Measurements from ENCODE around the gene COX19.

The COX19 gene

GRCh38 chr7:1016577-1017531 is 41.5 kb upstream of the COX19 start:
- Mint-ChIP-seq H3K27me3 (no peaks in the 10 kb centered on the region), H3K36me3 (ENCODE audit: insufficient read depth) (peaks cover 4% of the 10 kb centered on the region), H3K4me3 (no peak overlapping the region), H3K9me3 (no peaks in the 10 kb centered on the region), H3K27ac (ENCODE audit: low read depth) (no peak overlapping the region), H3K4me1 (peaks cover 8% of the 10 kb centered on the region)
- DNase-seq (ENCODE audit: low spot score in 2 of 2), result no peak
- no peak for ATAC-seq (replicated peaks; ENCODE audit: extremely low read depth, poor library complexity, severe bottlenecking)

- Mint-ChIP-seq H3K27me3 (no peaks in the 10 kb centered on the region), H3K9me3 (peaks cover 7% of the 10 kb centered on the region), H3K4me3 (no peak overlapping the region), H3K27ac (ENCODE audit: low read depth) (no peak overlapping the region), H3K4me1 (peaks cover 22% of the 10 kb centered on the region), H3K36me3 (ENCODE audit: insufficient read depth) (peaks cover 10% of the 10 kb centered on the region)
- DNase-seq (ENCODE audit: low spot score in 2 of 2) (no peak), ATAC-seq (replicated peaks; ENCODE audit: extremely low read depth, poor library complexity, severe bottlenecking) (no peak)
Measured at GRCh38 chr7:1015196-1016121, 40.1 kb upstream of the COX19 start.

GRCh38 chr7:1014681-1015080 is 39.3 kb upstream of the COX19 start:
- Mint-ChIP-seq H3K27me3 (no peaks in the 10 kb centered on the region), H3K9me3 (peaks cover 7% of the 10 kb centered on the region), H3K4me1 (peaks cover 23% of the 10 kb centered on the region), H3K4me3 (no peak overlapping the region), H3K36me3 (ENCODE audit: insufficient read depth) (peaks cover 13% of the 10 kb centered on the region), H3K27ac (ENCODE audit: low read depth) (no peak overlapping the region)
- ATAC-seq (replicated peaks; ENCODE audit: extremely low read depth, poor library complexity, severe bottlenecking) (no peak), DNase-seq (ENCODE audit: low spot score in 2 of 2) (no peak)

DNA sequence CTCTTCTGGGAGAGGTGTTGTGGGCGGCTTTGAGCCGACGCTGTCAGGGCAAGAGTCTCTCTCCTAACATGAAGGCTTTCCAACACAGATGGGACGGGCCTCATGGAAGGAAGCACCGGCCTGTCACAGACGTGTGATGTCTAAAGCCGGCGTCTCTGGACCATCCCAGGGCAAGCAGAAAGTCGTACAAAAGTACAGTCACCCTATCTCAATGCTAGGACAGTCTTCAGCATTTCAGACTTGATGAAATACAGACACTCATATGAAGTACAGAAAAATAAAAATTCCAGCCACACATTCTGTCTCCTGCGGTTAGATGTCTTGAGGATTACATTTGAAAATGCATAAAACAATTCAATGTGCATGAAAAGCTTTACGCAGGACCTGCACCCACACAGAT is 38.2 kb upstream of the COX19 start:
- no peak for DNase-seq (ENCODE audit: low spot score in 2 of 2)
- H3K27me3 Mint-ChIP-seq, result no peaks in the 10 kb centered on the region
- peaks cover 14% of the 10 kb centered on the region for H3K36me3 Mint-ChIP-seq (ENCODE audit: insufficient read depth)
- peaks cover 7% of the 10 kb centered on the region for H3K9me3 Mint-ChIP-seq
- H3K4me3 Mint-ChIP-seq, result no peak overlapping the region
- peaks cover 23% of the 10 kb centered on the region for H3K4me1 Mint-ChIP-seq
- ATAC-seq (replicated peaks; ENCODE audit: extremely low read depth, poor library complexity, severe bottlenecking), result no peak
- no peak overlapping the region for H3K27ac Mint-ChIP-seq (ENCODE audit: low read depth)

- no peak overlapping the region for H3K27ac Mint-ChIP-seq (ENCODE audit: low read depth)
- no peaks in the 10 kb centered on the region for H3K27me3 Mint-ChIP-seq
Measured at GRCh38 chr7:1012716-1013095, 37.4 kb upstream of the COX19 start.

DNA sequence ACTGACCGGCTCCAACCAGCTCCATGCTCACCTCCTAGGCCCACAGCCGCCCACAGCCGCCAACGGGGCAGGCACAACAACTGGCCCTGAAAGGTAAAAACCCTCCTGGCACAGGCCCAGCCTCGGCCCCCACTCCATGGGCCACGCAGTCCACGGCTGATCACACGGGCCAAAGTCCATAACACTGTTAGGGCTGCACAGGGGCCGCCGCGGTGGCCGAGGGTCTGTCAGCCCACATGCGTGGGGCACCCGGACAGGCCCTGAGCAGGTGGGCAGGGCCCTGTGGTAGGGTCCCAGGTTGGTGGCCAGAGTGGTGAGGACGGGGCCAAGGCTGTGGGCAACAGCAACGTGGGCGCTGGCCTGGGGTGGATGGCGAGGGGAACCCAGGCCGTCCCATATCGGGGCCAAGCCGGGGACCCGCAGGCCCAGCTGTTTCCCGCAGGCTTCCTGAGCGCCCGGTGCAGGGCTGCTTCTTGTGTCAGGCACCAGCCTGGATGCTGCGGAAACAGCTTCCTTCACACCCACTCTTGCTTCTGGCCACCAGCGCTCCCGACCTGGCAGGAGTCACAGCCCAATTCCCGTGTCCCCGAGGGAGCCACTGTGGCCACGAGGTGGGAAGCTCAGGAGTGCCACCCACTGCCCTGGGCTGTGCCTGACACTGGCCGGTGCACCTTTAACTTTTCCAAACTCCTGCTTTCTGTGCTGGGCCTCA is 36.8 kb upstream of the COX19 start:
- H3K27ac Mint-ChIP-seq (ENCODE audit: low read depth), result peak overlapping the region; percentile 94
- ATAC-seq (replicated peaks; ENCODE audit: extremely low read depth, poor library complexity, severe bottlenecking) (no peak), DNase-seq (ENCODE audit: low spot score in 2 of 2) (no peak)
- H3K4me1 Mint-ChIP-seq, result peaks cover 15% of the 10 kb centered on the region
- peaks cover 7% of the 10 kb centered on the region for H3K9me3 Mint-ChIP-seq
- no peaks in the 10 kb centered on the region for H3K27me3 Mint-ChIP-seq
- H3K36me3 Mint-ChIP-seq (ENCODE audit: insufficient read depth), result peaks cover 13% of the 10 kb centered on the region
- H3K4me3 Mint-ChIP-seq, result no peak overlapping the region

More at GRCh38 chr7:1012716-1013095, 37.4 kb upstream of the COX19 start:
- Mint-ChIP-seq H3K4me1 (peaks cover 15% of the 10 kb centered on the region), H3K9me3 (peaks cover 7% of the 10 kb centered on the region), H3K4me3 (no peak overlapping the region), H3K36me3 (ENCODE audit: insufficient read depth) (peaks cover 13% of the 10 kb centered on the region)
- DNase-seq (ENCODE audit: low spot score in 2 of 2) (no peak), ATAC-seq (replicated peaks; ENCODE audit: extremely low read depth, poor library complexity, severe bottlenecking) (no peak)

DNA sequence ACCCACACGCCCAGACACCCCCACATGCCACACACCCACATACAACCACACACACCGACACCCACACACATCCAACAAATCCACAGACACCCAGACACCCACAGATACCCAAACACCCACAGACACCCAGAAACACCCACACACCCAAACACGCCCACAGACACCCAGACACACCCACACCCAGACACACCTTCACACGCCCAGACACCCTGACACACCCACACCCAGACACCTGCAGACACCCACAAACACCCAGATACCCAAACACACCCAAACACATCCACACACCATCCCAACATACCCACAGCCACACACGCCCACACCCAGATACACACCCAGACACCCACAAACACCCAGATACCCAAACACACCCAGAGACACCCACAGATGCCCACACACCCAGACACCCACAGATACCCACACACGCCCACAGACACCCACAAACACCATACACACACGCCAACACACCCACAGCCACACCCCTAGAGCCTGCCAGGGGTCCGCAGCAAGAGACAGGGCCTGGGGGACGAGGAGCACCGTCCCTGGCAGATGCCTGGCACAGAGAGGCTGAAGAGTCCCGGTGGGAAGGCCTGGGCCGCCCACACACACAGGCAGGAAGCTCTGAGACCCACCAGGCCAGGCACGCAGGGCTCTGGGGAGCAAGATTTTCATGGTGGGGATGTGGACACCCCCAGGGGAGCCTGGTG is 36.1 kb upstream of the COX19 start:
- ATAC-seq (replicated peaks; ENCODE audit: extremely low read depth, poor library complexity, severe bottlenecking) (peak; percentile 57), DNase-seq (ENCODE audit: low spot score in 2 of 2) (peak in 1 of 2 donors; percentile 48)
- Mint-ChIP-seq H3K27ac (ENCODE audit: low read depth) (peak overlapping the region; percentile 94), H3K27me3 (no peaks in the 10 kb centered on the region), H3K36me3 (ENCODE audit: insufficient read depth) (peaks cover 13% of the 10 kb centered on the region), H3K9me3 (peaks cover 7% of the 10 kb centered on the region), H3K4me1 (peaks cover 15% of the 10 kb centered on the region), H3K4me3 (peak overlapping the region; percentile 25)

- peaks cover 13% of the 10 kb centered on the region for H3K36me3 Mint-ChIP-seq (ENCODE audit: insufficient read depth)
- DNase-seq (ENCODE audit: low spot score in 2 of 2) (no peak), ATAC-seq (replicated peaks; ENCODE audit: extremely low read depth, poor library complexity, severe bottlenecking) (no peak)
- no peak overlapping the region for H3K4me3 Mint-ChIP-seq
- no peak overlapping the region for H3K27ac Mint-ChIP-seq (ENCODE audit: low read depth)
- H3K27me3 Mint-ChIP-seq, result no peaks in the 10 kb centered on the region
- H3K9me3 Mint-ChIP-seq, result peaks cover 7% of the 10 kb centered on the region
- peaks cover 15% of the 10 kb centered on the region for H3K4me1 Mint-ChIP-seq
Measured at GRCh38 chr7:1010226-1010625, 34.9 kb upstream of the COX19 start.

DNA sequence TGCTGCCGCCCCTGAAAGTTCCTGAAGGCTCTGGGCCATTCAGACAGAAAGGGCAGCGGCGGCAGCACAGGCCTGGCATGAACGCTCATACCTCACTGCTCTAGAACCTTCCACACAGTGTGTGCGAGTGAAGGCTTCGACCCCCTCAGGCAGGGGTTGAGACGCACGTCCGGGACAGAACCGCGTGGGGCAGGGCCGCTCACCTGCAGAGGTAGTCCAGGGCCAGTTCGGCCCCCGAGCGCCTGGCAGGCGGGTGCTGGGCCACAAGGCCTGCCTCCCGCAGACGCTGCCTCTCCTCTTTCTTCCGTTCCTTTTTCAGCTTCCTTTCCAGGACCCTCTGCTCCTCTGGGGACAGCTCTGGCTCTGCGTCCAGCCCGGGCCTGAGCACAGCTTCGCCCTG is 34.4 kb upstream of the COX19 start:
- no peak overlapping the region for H3K27ac Mint-ChIP-seq (ENCODE audit: low read depth)
- DNase-seq (ENCODE audit: low spot score in 2 of 2) (no peak), ATAC-seq (replicated peaks; ENCODE audit: extremely low read depth, poor library complexity, severe bottlenecking) (no peak)
- no peaks in the 10 kb centered on the region for H3K27me3 Mint-ChIP-seq
- H3K4me3 Mint-ChIP-seq, result no peak overlapping the region
- peaks cover 13% of the 10 kb centered on the region for H3K36me3 Mint-ChIP-seq (ENCODE audit: insufficient read depth)
- peaks cover 15% of the 10 kb centered on the region for H3K4me1 Mint-ChIP-seq
- H3K9me3 Mint-ChIP-seq, result peaks cover 7% of the 10 kb centered on the region

DNA sequence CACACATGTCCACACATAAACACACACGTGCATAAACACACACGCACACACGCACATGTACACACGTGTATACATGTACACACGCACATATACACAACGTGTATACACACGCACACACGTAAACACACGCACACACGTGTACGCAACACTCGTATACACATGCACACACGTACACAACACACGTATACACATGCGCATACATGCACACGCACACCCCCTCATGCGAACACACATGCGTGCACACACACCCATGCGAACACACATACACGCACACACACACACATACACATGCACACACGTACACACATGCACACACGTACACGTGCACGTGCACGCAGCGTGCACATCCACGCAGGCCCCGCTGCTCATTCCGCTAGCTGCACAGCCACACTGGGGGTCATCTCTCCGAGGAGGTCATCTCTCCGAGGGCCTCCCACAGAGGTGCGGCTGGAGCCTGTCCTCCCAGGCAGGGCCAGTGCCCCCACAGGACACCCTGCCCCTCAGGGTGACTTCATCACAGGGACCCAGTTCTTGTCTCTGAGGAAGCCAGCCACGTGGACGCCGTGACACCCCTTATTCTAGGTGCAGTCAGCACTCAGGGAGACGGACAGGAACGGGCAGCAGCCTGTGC is 33.5 kb upstream of the COX19 start:
- ATAC-seq (replicated peaks; ENCODE audit: extremely low read depth, poor library complexity, severe bottlenecking), result no peak
- DNase-seq (ENCODE audit: low spot score in 2 of 2), result no peak
- Mint-ChIP-seq H3K9me3 (peaks cover 7% of the 10 kb centered on the region), H3K27me3 (no peaks in the 10 kb centered on the region), H3K27ac (ENCODE audit: low read depth) (no peak overlapping the region), H3K4me3 (no peak overlapping the region), H3K4me1 (peaks cover 15% of the 10 kb centered on the region), H3K36me3 (ENCODE audit: insufficient read depth) (peaks cover 17% of the 10 kb centered on the region)

- ATAC-seq (replicated peaks; ENCODE audit: extremely low read depth, poor library complexity, severe bottlenecking), result no peak
- Mint-ChIP-seq H3K27me3 (no peaks in the 10 kb centered on the region), H3K27ac (ENCODE audit: low read depth) (no peak overlapping the region), H3K9me3 (peaks cover 7% of the 10 kb centered on the region), H3K4me1 (peaks cover 15% of the 10 kb centered on the region), H3K36me3 (ENCODE audit: insufficient read depth) (peaks cover 17% of the 10 kb centered on the region), H3K4me3 (no peak overlapping the region)
- no peak for DNase-seq (ENCODE audit: low spot score in 2 of 2)
Measured at GRCh38 chr7:1007901-1008300, 32.6 kb upstream of the COX19 start.

Data from central memory CD8-positive, alpha-beta T cell (primary cell).